GM12874 (cell line): ENCODE measurements around the gene CEP55.

Experiments used
- CTCF ChIP-seq: IDR thresholded peaks from 2 replicates; pipeline ENCODE4 v1.5.1; 2011; ENCODE audit warnings: low read depth, mild to moderate bottlenecking, control low read depth, low read length, moderate library complexity; ENCODE audit not compliant: insufficient read depth

The CEP55 gene

DNA sequence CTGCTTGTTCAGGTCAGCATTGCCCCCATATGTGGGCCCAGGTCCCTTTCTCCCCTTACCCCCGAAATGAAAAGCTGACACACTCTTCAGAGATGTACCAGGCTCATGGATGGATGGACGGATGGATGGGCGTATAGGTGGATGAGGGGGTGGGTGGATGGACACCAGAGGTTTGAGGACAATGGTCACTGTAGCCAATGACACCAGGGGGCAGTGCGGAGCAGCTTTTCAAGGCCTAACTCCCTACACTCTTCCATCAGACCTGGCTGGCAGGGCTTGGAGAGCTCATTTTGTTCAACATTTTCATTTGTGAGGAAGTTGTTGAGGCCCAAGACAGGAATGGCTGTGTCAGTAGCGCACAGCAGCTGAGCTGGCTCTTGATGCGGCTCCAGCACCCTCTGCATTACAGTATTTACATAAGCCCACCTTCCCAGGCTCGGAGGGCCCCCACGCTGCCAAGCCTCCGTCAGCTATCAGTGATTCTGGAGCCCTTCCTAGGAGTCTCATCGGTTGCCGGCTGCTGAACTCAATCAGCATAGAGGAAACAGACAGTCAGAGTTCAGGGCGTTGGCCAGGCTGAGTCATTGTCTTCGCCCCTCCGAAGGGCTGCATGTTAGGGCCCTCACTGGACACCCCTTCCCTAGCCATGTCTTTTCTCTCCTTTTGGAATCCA lies 58.5 kb downstream of the CEP55 start:
- peak; percentile 83 for TF ChIP-seq CTCF

DNA sequence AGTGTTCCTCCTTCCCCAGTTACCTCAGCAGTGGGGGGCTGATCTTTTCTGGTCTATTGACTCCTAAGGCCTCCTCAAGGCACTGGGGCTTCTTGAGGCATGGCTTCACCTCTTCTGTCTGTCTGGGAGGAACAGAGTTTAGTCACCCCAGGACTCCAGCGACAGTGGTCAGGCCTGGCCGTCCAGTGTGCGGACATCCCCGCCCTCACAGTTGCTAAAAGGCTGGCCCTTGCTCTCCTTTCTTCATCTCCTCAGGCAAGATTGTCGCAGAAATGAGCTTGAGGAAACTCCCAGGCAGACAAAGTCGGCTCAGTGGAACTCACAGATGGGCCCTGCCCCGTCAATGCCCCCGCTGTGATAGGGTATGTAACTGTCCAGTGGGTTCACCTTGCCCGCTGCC lies 63.1 kb downstream of the CEP55 start:
- no peak for TF ChIP-seq CTCF

DNA sequence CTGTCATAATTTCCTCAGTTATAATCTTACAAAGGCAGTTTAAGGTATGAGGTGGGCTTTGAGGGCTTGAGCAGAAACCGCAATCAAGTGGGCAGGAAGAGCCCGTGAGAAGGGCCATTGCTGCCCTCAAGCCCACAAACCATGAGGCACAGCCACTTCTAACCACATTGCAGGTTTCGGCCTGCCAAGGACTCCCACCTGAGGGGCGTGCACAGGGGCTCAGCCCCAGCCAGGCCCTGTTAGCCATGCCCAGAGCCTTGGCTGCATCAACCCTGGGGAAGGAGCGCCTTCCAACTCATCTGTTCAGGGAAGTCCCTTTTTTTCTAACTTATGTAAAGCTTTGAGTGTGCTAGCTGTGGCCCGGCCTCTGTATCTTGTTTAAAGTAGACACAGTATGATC lies 64.1 kb downstream of the CEP55 start:
- TF ChIP-seq CTCF: no peak

GRCh38 chr10:93565446-93565845 lies 69.0 kb downstream of the CEP55 start:
- TF ChIP-seq CTCF: no peak

GRCh38 chr10:93566435-93567276 lies 70.2 kb downstream of the CEP55 start, which contains the start of gene FFAR4:
Gene FFAR4, plus strand, starts transcription at chr10:93566665. Its CDS starts 56 bp downstream, at chr10:93566721.
- TF ChIP-seq CTCF: no peak

GRCh38 chr10:93567277-93568104 lies 71.1 kb downstream of the CEP55 start:
- no peak for TF ChIP-seq CTCF

DNA sequence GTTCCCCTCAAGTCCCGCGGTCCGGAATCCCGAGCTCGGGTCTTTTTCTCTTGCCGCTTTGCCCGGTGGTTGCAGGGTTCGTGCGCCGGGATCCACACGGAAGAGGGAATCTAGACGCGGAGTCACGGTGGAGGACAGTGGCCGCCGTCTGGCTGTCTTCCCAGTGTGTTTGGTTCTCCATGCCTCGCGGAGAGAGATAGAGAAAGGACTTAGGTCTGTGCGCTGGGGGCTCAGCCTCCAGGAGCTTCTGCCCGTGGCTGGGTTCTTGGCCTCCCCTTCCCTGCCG lies 71.6 kb downstream of the CEP55 start:
- no peak for TF ChIP-seq CTCF
